GM21529 (cell line): ENCODE measurements around the gene SRGAP2.
"Not testable (repeated sequence)": the region's sequence is repeated elsewhere in the genome, so short reads cannot be mapped to it uniquely, and the experiment has no call there.

Experiments
- ATAC-seq: cut with Tn5 transposase; IDR thresholded peaks from one replicate; pipeline ENCODE4 v1.9.1; 2021; ENCODE audit not compliant: unreplicated experiment

Gene SRGAP2

GRCh38 chr1:206204871-206205270 is 1.5 kb downstream of the SRGAP2 start:
- ATAC-seq, result not testable (repeated sequence)

GRCh38 chr1:206205569-206205968 is 2.2 kb downstream of the SRGAP2 start:
- ATAC-seq, result not testable (repeated sequence)

- not testable (repeated sequence) for ATAC-seq
Observed at GRCh38 chr1:206210802-206211201, 7.5 kb downstream of the SRGAP2 start.

- not testable (repeated sequence) for ATAC-seq
Observed at GRCh38 chr1:206215600-206216392, 12.5 kb downstream of the SRGAP2 start.

- ATAC-seq, result not testable (repeated sequence)
Observed at GRCh38 chr1:206218285-206218684, 14.9 kb downstream of the SRGAP2 start.

- ATAC-seq, result not testable (repeated sequence)
Observed at GRCh38 chr1:206218765-206219164, 15.4 kb downstream of the SRGAP2 start.

- not testable (repeated sequence) for ATAC-seq
Observed at GRCh38 chr1:206219514-206220331, 16.4 kb downstream of the SRGAP2 start.

GRCh38 chr1:206220332-206221000 is 17.1 kb downstream of the SRGAP2 start:
- ATAC-seq, result not testable (repeated sequence)

- not testable (repeated sequence) for ATAC-seq
Observed at GRCh38 chr1:206221585-206221984, 18.2 kb downstream of the SRGAP2 start.

- ATAC-seq, result not testable (repeated sequence)
Observed at GRCh38 chr1:206224190-206224776, 20.9 kb downstream of the SRGAP2 start.

GRCh38 chr1:206225386-206225785 is 22.0 kb downstream of the SRGAP2 start:
- not testable (repeated sequence) for ATAC-seq

- not testable (repeated sequence) for ATAC-seq
Observed at GRCh38 chr1:206226886-206227285, 23.5 kb downstream of the SRGAP2 start.

- not testable (repeated sequence) for ATAC-seq
Observed at GRCh38 chr1:206229286-206229685, 25.9 kb downstream of the SRGAP2 start.

- not testable (repeated sequence) for ATAC-seq
Observed at GRCh38 chr1:206231989-206232388, 28.6 kb downstream of the SRGAP2 start.

GRCh38 chr1:206232970-206233645 is 29.8 kb downstream of the SRGAP2 start:
- ATAC-seq, result peak; percentile 61

- ATAC-seq, result not testable (repeated sequence)
Observed at GRCh38 chr1:206234189-206234916, 31.0 kb downstream of the SRGAP2 start.

- ATAC-seq, result not testable (repeated sequence)
Observed at GRCh38 chr1:206235190-206235589, 31.8 kb downstream of the SRGAP2 start.

- peak; percentile 35 for ATAC-seq
Observed at GRCh38 chr1:206240288-206240687, 36.9 kb downstream of the SRGAP2 start.

- peak; percentile 99 for ATAC-seq
Observed at GRCh38 chr1:206243335-206243734, 40.0 kb downstream of the SRGAP2 start.

- not testable (repeated sequence) for ATAC-seq
Observed at GRCh38 chr1:206245479-206245878, 42.1 kb downstream of the SRGAP2 start.
